T-helper 1 cell treated with Interleukin-12 subunit alpha and Interleukin-12 subunit beta and Interleukin-4 antibody, amounts not matched to agents 30 μg/mL and 1 μg/mL, for 36 hours (primary cell): ENCODE data around the gene SAFB.
"Not testable (repeated sequence)": the region's sequence is repeated elsewhere in the genome, so short reads cannot be mapped to it uniquely, and the experiment has no call there.

Experiments
- H3K27ac Mint-ChIP-seq: one replicate; pipeline ENCODE4 v1.8.0; 2021; ENCODE audit warnings: mild to moderate bottlenecking, mixed read lengths
- H3K27me3 Mint-ChIP-seq: one replicate; pipeline ENCODE4 v1.8.0; 2021; ENCODE audit warnings: low read depth, mixed read lengths
- H3K36me3 Mint-ChIP-seq: one replicate; pipeline ENCODE4 v1.8.0; 2021; ENCODE audit warnings: low read depth, mixed read lengths
- H3K4me1 Mint-ChIP-seq: one replicate; pipeline ENCODE4 v1.8.0; 2021; ENCODE audit warnings: low read depth, mixed read lengths
- H3K4me3 Mint-ChIP-seq: one replicate; pipeline ENCODE4 v1.8.0; 2021; ENCODE audit warnings: mild to moderate bottlenecking, moderate library complexity, mixed read lengths
- H3K9me3 Mint-ChIP-seq: one replicate; pipeline ENCODE4 v1.8.0; 2021; ENCODE audit warnings: mixed read lengths

The SAFB gene

GRCh38 chr19:5590151-5590864 lies 32.6 kb upstream of the SAFB start:
- no peak overlapping the region for H3K27ac Mint-ChIP-seq
- H3K27me3 Mint-ChIP-seq: no peaks in the 10 kb centered on the region
- peaks cover 34% of the 10 kb centered on the region for H3K36me3 Mint-ChIP-seq
- peaks cover 12% of the 10 kb centered on the region for H3K4me1 Mint-ChIP-seq
- H3K4me3 Mint-ChIP-seq: no peak overlapping the region
- no peaks in the 10 kb centered on the region for H3K9me3 Mint-ChIP-seq

- Mint-ChIP-seq H3K27me3 (no peaks in the 10 kb centered on the region), H3K27ac (no peak overlapping the region), H3K36me3 (peaks cover 39% of the 10 kb centered on the region), H3K4me1 (peaks cover 10% of the 10 kb centered on the region), H3K4me3 (no peak overlapping the region), H3K9me3 (no peaks in the 10 kb centered on the region)
Measured at GRCh38 chr19:5590865-5591154, 32.1 kb upstream of the SAFB start.

- H3K4me1 Mint-ChIP-seq: peaks cover 9% of the 10 kb centered on the region
- no peaks in the 10 kb centered on the region for H3K9me3 Mint-ChIP-seq
- H3K27ac Mint-ChIP-seq: no peak overlapping the region
- no peaks in the 10 kb centered on the region for H3K27me3 Mint-ChIP-seq
- peaks cover 42% of the 10 kb centered on the region for H3K36me3 Mint-ChIP-seq
- H3K4me3 Mint-ChIP-seq: no peak overlapping the region
Measured at GRCh38 chr19:5591476-5591875, 31.4 kb upstream of the SAFB start.

GRCh38 chr19:5592531-5593342 lies 30.1 kb upstream of the SAFB start:
- no peaks in the 10 kb centered on the region for H3K9me3 Mint-ChIP-seq
- peaks cover 6% of the 10 kb centered on the region for H3K4me1 Mint-ChIP-seq
- H3K4me3 Mint-ChIP-seq: no peak overlapping the region
- H3K36me3 Mint-ChIP-seq: peaks cover 44% of the 10 kb centered on the region
- H3K27ac Mint-ChIP-seq: no peak overlapping the region
- no peaks in the 10 kb centered on the region for H3K27me3 Mint-ChIP-seq

GRCh38 chr19:5593343-5594255 lies 29.3 kb upstream of the SAFB start:
- H3K27ac Mint-ChIP-seq: no peak overlapping the region
- no peaks in the 10 kb centered on the region for H3K9me3 Mint-ChIP-seq
- H3K4me1 Mint-ChIP-seq: peaks cover 6% of the 10 kb centered on the region
- no peak overlapping the region for H3K4me3 Mint-ChIP-seq
- peaks cover 40% of the 10 kb centered on the region for H3K36me3 Mint-ChIP-seq
- H3K27me3 Mint-ChIP-seq: no peaks in the 10 kb centered on the region

- peaks cover 6% of the 10 kb centered on the region for H3K4me1 Mint-ChIP-seq
- H3K36me3 Mint-ChIP-seq: peaks cover 43% of the 10 kb centered on the region
- no peak overlapping the region for H3K4me3 Mint-ChIP-seq
- no peaks in the 10 kb centered on the region for H3K27me3 Mint-ChIP-seq
- H3K9me3 Mint-ChIP-seq: no peaks in the 10 kb centered on the region
- no peak overlapping the region for H3K27ac Mint-ChIP-seq
Measured at GRCh38 chr19:5594521-5594950, 28.3 kb upstream of the SAFB start.

- H3K27me3 Mint-ChIP-seq: no peaks in the 10 kb centered on the region
- no peak overlapping the region for H3K4me3 Mint-ChIP-seq
- peaks cover 47% of the 10 kb centered on the region for H3K36me3 Mint-ChIP-seq
- no peaks in the 10 kb centered on the region for H3K9me3 Mint-ChIP-seq
- peaks cover 6% of the 10 kb centered on the region for H3K4me1 Mint-ChIP-seq
- no peak overlapping the region for H3K27ac Mint-ChIP-seq
Measured at GRCh38 chr19:5595129-5595528, 27.8 kb upstream of the SAFB start.

GRCh38 chr19:5595745-5596144 lies 27.1 kb upstream of the SAFB start:
- Mint-ChIP-seq H3K9me3 (no peaks in the 10 kb centered on the region), H3K36me3 (peaks cover 51% of the 10 kb centered on the region), H3K27me3 (no peaks in the 10 kb centered on the region), H3K4me3 (no peak overlapping the region), H3K27ac (no peak overlapping the region), H3K4me1 (peaks cover 6% of the 10 kb centered on the region)

- Mint-ChIP-seq H3K27me3 (no peaks in the 10 kb centered on the region), H3K36me3 (peaks cover 53% of the 10 kb centered on the region), H3K27ac (no peak overlapping the region), H3K4me3 (no peak overlapping the region), H3K9me3 (no peaks in the 10 kb centered on the region), H3K4me1 (peaks cover 5% of the 10 kb centered on the region)
Measured at GRCh38 chr19:5600797-5601196, 22.1 kb upstream of the SAFB start.

- Mint-ChIP-seq H3K27ac (no peak overlapping the region), H3K9me3 (no peaks in the 10 kb centered on the region), H3K36me3 (peaks cover 54% of the 10 kb centered on the region), H3K27me3 (no peaks in the 10 kb centered on the region), H3K4me3 (no peak overlapping the region), H3K4me1 (peaks cover 4% of the 10 kb centered on the region)
Measured at GRCh38 chr19:5603626-5604025, 19.3 kb upstream of the SAFB start.

GRCh38 chr19:5605362-5605761 lies 17.5 kb upstream of the SAFB start:
- H3K4me3 Mint-ChIP-seq: no peak overlapping the region
- no peaks in the 10 kb centered on the region for H3K27me3 Mint-ChIP-seq
- H3K27ac Mint-ChIP-seq: no peak overlapping the region
- peaks cover 4% of the 10 kb centered on the region for H3K4me1 Mint-ChIP-seq
- no peaks in the 10 kb centered on the region for H3K9me3 Mint-ChIP-seq
- peaks cover 44% of the 10 kb centered on the region for H3K36me3 Mint-ChIP-seq

GRCh38 chr19:5607318-5608275 lies 15.3 kb upstream of the SAFB start:
- no peaks in the 10 kb centered on the region for H3K27me3 Mint-ChIP-seq
- H3K4me1 Mint-ChIP-seq: peaks cover 3% of the 10 kb centered on the region
- no peak overlapping the region for H3K27ac Mint-ChIP-seq
- no peaks in the 10 kb centered on the region for H3K9me3 Mint-ChIP-seq
- H3K36me3 Mint-ChIP-seq: peaks cover 44% of the 10 kb centered on the region
- no peak overlapping the region for H3K4me3 Mint-ChIP-seq

- peaks cover 2% of the 10 kb centered on the region for H3K4me1 Mint-ChIP-seq
- H3K4me3 Mint-ChIP-seq: no peak overlapping the region
- peaks cover 50% of the 10 kb centered on the region for H3K36me3 Mint-ChIP-seq
- H3K27ac Mint-ChIP-seq: no peak overlapping the region
- H3K27me3 Mint-ChIP-seq: no peaks in the 10 kb centered on the region
- H3K9me3 Mint-ChIP-seq: no peaks in the 10 kb centered on the region
Measured at GRCh38 chr19:5608291-5608690, 14.6 kb upstream of the SAFB start.

- H3K9me3 Mint-ChIP-seq, H3K27me3 Mint-ChIP-seq, H3K4me3 Mint-ChIP-seq, H3K4me1 Mint-ChIP-seq, H3K27ac Mint-ChIP-seq: not testable (repeated sequence)
- peaks cover 50% of the 10 kb centered on the region for H3K36me3 Mint-ChIP-seq
Measured at GRCh38 chr19:5608766-5609165, 14.1 kb upstream of the SAFB start.
